Gastrocnemius medialis (tissue), 4 donors: ENCODE data around the gene YOD1.

Source experiments
- POLR2A ChIP-seq, 2 donors: fragments of 450-650 bp; IDR thresholded peaks; one replicate each; pipeline ENCODE4 v1.6.1; 2017; ENCODE audit warnings: antibody characterized with exemption in 2 of 2, mild to moderate bottlenecking in 2 of 2, moderate library complexity in 2 of 2
- TF ChIP-seq, protein P1 (sequence below), 5 experiments: fragments of 450-650 bp in 3 of 5; fragments of 200-600 bp in 2 of 5; sonication (generic) in 2 of 5; IDR thresholded peaks in 4 of 5; conservative IDR thresholded peaks in 1 of 5; 1 replicate in 4 of 5; 2 replicates in 1 of 5; pipeline ENCODE4 v1.5.1; 2016 to 2019; ENCODE audit warnings: antibody characterized with exemption in 5 of 5, mild to moderate bottlenecking in 3 of 5, moderate library complexity in 3 of 5

DNA sequence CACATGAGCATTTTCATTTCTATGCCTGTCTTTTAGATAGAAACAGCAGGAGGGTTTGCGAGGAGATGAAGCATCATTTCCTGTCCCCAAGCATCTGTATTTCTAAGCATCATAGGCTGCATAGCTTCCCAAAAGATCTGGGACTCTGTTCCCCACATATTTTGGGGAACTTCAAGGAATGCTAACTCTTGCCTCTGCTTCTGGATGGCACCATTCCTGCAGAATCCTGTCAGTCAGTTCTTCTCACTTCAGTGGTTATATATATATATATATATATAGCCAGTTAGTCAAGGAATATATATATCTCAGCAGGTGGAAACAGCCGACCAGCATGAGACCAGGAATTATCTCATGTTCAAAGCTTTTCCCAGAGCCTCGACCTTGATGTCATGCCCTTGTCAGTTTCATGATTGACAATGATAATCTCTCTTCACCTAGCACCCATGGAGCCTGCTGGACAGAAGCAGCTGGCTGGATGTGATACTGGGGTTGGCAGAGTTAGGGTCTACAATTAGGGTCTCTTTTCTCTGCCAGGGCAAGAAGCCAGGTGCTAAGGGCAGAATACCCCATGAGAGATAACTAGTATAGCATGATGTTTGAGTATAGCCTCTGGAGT, 4.5 kb upstream of the YOD1 start:
- TF ChIP-seq, protein P1, sequence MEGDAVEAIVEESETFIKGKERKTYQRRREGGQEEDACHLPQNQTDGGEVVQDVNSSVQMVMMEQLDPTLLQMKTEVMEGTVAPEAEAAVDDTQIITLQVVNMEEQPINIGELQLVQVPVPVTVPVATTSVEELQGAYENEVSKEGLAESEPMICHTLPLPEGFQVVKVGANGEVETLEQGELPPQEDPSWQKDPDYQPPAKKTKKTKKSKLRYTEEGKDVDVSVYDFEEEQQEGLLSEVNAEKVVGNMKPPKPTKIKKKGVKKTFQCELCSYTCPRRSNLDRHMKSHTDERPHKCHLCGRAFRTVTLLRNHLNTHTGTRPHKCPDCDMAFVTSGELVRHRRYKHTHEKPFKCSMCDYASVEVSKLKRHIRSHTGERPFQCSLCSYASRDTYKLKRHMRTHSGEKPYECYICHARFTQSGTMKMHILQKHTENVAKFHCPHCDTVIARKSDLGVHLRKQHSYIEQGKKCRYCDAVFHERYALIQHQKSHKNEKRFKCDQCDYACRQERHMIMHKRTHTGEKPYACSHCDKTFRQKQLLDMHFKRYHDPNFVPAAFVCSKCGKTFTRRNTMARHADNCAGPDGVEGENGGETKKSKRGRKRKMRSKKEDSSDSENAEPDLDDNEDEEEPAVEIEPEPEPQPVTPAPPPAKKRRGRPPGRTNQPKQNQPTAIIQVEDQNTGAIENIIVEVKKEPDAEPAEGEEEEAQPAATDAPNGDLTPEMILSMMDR (IDR thresholded peaks at IDR 0.05 in 4 of 5, conservative IDR thresholded peaks at IDR 0.05 in 1 of 5) = no peak
- peak; percentile 52 to 79 for TF ChIP-seq POLR2A (IDR thresholded peaks at IDR 0.05)
